NCI-H524 treated with DMSO at 0.1 percent for 48 hours (cell line): ENCODE measurements around the gene ABCC1.
"Not testable (repeated sequence)": the region's sequence is repeated elsewhere in the genome, so short reads cannot be mapped to it uniquely, and the experiment has no call there.

Experiments used
- DNase-seq: peaks from one replicate; lab custom pipeline; 2025; lab: John Stamatoyannopoulos, UW

ABCC1 gene

GRCh38 chr16:15946257-15947044, 3.0 kb upstream of the ABCC1 start:
- no peak for DNase-seq

GRCh38 chr16:15947983-15948509, 1.4 kb upstream of the ABCC1 start:
- DNase-seq, result no peak

- no peak for DNase-seq
Measured at GRCh38 chr16:15948532-15949209, 745 bp upstream of the ABCC1 start.

DNA sequence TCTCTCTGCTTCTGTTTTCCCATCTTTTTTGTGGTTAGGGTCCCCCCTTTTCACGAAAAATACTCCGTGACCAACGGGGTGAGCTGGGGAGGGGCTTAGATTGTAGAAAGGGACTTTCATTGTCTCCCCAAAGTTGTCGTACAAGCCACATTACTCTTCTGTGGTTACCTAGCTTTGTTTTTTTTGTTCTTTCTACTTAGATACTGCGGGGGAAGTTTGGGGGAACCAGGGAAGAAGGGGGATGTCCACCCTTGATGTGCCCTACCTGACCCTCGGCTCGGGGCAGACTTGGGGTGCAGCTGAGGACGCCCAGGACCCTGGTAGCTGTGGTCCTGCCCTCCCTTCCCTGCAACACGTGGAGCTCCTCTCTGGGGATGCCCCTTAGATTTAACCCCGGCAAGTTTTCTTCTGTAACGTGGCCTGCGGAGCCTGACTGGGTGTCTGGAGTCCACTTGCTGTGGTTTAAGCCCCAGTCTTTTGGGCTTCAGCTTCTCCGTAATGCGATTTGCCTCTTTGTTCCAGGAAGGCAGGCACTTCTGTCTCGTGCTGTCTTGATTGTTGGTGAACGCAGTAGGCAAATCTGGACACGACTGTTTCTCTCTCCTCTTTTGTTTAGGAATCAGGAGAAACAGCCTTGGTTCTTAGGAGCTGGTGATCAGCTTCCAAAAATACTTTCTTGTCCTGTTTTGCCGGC, 892 bp downstream of the ABCC1 start:
- peak; percentile 9 for DNase-seq

GRCh38 chr16:15950869-15951268, 1.5 kb downstream of the ABCC1 start:
- no peak for DNase-seq

DNA sequence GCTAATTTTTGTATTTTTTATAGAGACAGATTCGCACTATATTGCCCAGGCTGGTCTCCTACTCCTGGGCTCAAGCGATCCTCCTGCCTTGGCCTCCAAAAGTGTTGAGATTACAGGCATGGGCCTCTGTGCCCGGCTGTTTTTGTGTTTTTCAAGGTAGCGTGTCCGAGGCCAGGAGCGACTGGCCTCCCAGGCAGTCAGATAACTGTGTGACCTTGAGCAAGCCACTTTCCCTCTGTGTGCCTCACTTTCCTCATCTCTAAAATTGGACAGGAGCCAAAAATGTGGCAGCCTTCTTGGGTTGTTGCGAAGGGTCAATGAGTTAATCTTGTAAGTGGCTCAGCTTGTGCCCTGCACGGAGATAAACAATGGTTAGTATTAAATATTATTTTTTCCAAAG, 2.4 kb downstream of the ABCC1 start:
- DNase-seq, result no peak

- DNase-seq, result no peak
Measured at GRCh38 chr16:15952265-15952711, 2.9 kb downstream of the ABCC1 start.

DNA sequence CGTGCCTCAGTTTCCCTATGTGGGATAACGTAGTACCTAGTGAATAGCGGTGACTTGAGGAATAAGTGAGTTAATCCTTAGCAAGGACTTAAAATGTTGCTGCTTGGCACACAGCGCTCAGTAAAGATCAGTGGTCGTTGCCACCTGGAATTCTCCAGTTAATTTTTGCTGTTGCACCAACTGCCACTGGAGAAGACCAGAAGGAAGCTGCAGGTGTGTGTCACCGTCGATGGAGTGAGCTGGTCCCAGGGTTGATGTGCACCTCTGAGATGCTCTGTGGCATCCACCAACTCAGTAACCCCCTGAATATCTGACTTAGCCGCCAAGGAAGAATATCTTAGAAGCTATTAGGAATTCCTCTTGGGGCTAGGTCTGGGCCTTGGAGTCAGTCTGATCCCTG, 4.1 kb downstream of the ABCC1 start:
- no peak for DNase-seq

GRCh38 chr16:15953929-15954813, 4.8 kb downstream of the ABCC1 start:
- DNase-seq, result no peak

GRCh38 chr16:15954814-15955151, 5.4 kb downstream of the ABCC1 start:
- no peak for DNase-seq

DNA sequence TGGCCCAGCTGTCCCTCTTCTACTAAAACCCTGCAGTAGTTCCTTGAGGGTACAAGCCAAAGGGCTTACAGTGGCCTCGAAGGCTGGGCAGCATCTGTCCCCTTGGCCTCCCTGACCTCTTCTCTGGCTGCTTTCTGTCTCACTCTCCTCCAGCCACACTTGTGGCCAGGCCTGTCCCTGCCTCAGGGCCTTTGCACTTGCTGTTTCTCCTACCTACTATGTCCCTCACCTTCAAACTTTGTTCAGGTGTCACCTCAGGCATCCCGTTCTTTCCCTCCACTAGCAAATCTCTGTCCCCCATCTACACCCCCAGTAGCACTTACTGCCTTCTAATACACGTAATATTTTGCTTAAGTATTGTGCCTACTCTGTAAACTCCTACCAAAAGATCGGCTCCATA, 6.0 kb downstream of the ABCC1 start:
- no peak for DNase-seq

GRCh38 chr16:15956106-15956505, 6.7 kb downstream of the ABCC1 start:
- not testable (repeated sequence) for DNase-seq

GRCh38 chr16:15958703-15959348, 9.4 kb downstream of the ABCC1 start:
- DNase-seq, result no peak

GRCh38 chr16:15960124-15960971, 10.9 kb downstream of the ABCC1 start:
- DNase-seq, result no peak

DNA sequence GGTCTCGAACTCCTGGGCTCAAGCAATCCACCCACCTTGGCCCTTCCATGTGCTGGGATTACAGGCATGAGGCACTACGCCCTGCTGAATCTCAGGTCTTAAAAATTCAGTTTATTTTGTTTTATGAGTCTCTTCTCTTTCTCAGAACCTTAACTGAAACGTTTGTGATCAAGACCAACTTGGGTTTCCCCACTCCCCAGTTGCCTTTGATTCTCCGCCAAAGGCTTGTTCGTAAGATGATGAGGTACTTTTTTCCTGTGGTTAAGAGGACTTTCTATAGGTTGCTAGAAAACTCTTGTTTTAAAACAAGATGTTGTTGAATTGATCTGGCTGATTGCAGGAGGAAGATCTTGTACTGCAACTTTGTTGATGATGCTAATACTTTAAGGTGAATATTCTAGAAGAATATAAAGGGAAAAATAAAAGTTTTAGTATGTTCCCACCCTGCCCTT, 11.7 kb downstream of the ABCC1 start:
- no peak for DNase-seq

GRCh38 chr16:15961571-15962090, 12.2 kb downstream of the ABCC1 start:
- no peak for DNase-seq

DNA sequence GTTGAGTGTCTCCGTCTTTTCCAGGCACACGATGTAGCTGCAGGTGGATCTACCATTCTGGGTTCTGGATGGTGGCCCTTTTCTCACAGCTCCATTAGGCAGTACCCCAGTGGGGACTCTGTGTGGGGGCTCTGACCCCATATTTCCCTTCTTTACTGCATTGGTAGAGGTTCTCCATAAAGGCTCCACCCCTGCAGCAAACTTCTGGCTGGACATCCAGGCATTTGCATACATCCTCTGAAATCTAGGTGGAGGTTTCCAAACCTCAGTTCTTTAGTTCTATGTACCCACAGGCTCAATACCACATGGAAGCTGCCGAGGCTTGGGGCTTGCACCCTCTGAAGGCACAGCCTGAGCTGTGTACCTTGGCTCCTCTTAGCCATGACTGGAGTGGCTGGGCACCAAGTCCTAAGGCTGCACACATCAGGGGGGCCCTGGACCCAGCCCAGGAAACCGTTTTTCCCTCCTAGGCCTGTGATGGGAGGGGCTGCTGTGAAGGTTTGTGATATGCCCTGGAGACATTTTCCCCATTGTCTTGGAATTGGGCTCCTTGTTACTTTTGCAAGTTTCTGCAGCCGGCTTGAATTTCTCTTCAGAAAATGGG, 14.0 kb downstream of the ABCC1 start:
- no peak for DNase-seq

GRCh38 chr16:15966420-15966819, 17.0 kb downstream of the ABCC1 start:
- DNase-seq, result no peak

- no peak for DNase-seq
Measured at GRCh38 chr16:15966836-15967546, 17.6 kb downstream of the ABCC1 start.
